HFFc6 (cell line): Measurements from ENCODE around the gene STOML1. TPM values are rescaled to one million over a fixed set of nuclear protein-coding genes. Genes with fewer than 3 reads are reported as not detected.
"Not testable (repeated sequence)": the region's sequence is repeated elsewhere in the genome, so short reads cannot be mapped to it uniquely, and the experiment has no call there.

Experiments
- DNase-seq: peaks from one replicate; pipeline ENCODE4 v3.0.0-alpha.2; 2018
- H3K27ac Mint-ChIP-seq: 2 replicates; pipeline ENCODE4 v1.8.0; 2020; ENCODE audit warnings: mild to moderate bottlenecking, mixed read lengths
- H3K27me3 Mint-ChIP-seq: 2 replicates; pipeline ENCODE4 v1.8.0; 2021; ENCODE audit warnings: mild to moderate bottlenecking, moderate library complexity, mixed read lengths; ENCODE audit not compliant: insufficient read depth
- H3K36me3 Mint-ChIP-seq: 2 replicates; pipeline ENCODE4 v1.8.0; 2021; ENCODE audit warnings: low read depth, mixed read lengths
- H3K4me1 Mint-ChIP-seq: 2 replicates; pipeline ENCODE4 v1.8.0; 2020; ENCODE audit warnings: low read depth, mixed read lengths
- H3K4me3 Mint-ChIP-seq: 2 replicates; pipeline ENCODE4 v1.8.0; 2020; ENCODE audit warnings: mild to moderate bottlenecking, moderate library complexity, mixed read lengths
- H3K9me3 Mint-ChIP-seq: 2 replicates; pipeline ENCODE4 v1.8.0; 2020; ENCODE audit warnings: mild to moderate bottlenecking, mixed read lengths
- CTCF ChIP-seq: fragments of 200-600 bp; sonication (generic); IDR thresholded peaks from 2 replicates; pipeline ENCODE4 v1.5.0; 2021; ENCODE audit warnings: antibody characterized with exemption, mild to moderate bottlenecking
- total RNA-seq, 6 experiments: library from RNA; stranded (reverse); fragmentation: NEBNext Ultra II Directional; extraction: Animal tissue kit (Norgen Biotek cat#: 25700); gene quantifications; 2 replicates in 1 of 6; 3 replicates in 5 of 6; pipeline ENCODE4 v1.2.3, GENCODE V29; 2021

STOML1 gene
- total RNA-seq, 6 experiments from 2014 or later = 21.4 to 30.6 (median 24.7) TPM

DNA sequence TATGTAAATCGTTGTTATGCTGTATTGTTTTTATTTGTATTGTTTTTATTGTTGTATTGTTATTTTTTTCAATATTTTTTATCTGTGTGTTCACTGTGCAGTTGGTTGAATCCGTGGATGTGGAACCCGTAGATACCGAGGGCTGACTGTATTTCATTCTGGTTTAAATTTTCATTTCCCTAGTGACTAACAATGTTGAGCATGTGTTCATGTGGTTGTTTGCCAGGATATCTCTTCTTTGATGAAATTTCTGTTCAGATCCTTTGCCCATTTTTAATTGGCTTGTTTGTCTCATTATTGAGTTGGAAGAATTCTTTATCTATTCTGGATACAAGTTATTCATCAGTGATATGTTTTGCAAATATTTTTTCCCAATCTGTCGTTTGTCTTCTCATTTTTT, 29.7 kb downstream of the STOML1 start:
- Mint-ChIP-seq H3K4me3 (no peak overlapping the region), H3K36me3 (no peaks in the 10 kb centered on the region), H3K27me3 (peaks cover 1% of the 10 kb centered on the region; the same call in 1 of the 2 replicates), H3K9me3 (no peaks in the 10 kb centered on the region), H3K27ac (0 out of 2 replicates have a peak overlapping the region, but pooled peaks have one; percentile 18), H3K4me1 (peaks cover 57% of the 10 kb centered on the region)
- no peak for DNase-seq
- no peak for TF ChIP-seq CTCF

DNA sequence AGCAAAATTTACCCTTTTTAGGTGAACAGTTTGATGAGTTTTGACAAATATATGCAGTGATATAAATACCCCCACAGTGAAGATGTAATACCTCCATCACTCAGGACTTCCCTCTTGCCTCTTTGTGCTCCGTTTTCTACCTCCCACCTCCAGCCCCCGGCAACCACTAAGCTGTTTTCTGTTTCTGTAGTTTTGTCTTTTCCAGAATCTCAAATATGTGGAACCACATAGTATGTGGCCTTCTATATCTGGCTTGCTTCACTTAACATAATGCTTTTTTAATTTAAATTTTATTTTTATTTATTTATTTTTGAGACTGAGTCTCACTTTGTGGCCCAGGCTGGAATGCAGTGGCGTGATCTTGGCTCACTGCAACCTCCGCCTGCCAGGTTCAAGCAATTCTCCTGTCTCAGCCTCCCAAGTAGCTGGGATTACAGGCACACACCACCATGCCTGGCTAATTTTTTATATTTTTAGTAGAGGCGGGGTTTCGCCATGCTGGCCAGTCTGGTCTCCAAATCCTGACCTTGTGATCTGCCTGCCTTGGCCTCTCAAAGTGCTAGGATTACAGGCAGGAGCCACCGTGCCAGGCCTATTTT, 31.5 kb downstream of the STOML1 start:
- H3K36me3 Mint-ChIP-seq, H3K4me3 Mint-ChIP-seq, H3K27ac Mint-ChIP-seq, H3K9me3 Mint-ChIP-seq, H3K27me3 Mint-ChIP-seq, DNase-seq: not testable (repeated sequence)
- H3K4me1 Mint-ChIP-seq = peaks cover 63% of the 10 kb centered on the region

DNA sequence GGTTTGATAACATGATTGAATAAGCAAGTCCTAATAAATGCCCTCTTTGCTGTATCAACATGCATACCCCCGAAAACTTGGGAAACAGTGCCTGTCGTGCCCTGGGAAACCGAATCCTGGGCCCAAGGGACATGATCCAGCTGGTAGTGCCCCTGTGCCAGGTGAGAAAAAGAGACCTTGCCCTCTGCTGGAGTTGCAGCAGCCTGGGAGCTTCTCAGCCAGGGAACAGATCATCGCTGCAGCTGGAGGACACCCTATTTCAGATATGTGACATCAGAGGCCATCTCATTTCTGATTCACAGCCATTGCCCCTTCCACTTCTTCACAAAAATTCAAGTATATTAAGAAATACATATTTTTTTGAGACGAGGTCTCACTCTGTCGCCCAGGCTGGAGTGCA, 32.3 kb downstream of the STOML1 start:
- Mint-ChIP-seq H3K27ac (no peak overlapping the region; the same call in 1 of the 2 replicates), H3K9me3 (no peaks in the 10 kb centered on the region), H3K27me3 (peaks cover 7% of the 10 kb centered on the region), H3K36me3 (no peaks in the 10 kb centered on the region), H3K4me1 (peaks cover 58% of the 10 kb centered on the region), H3K4me3 (no peak overlapping the region)
- no peak for DNase-seq
- no peak for TF ChIP-seq CTCF

- no peak for TF ChIP-seq CTCF
- no peaks in the 10 kb centered on the region for H3K9me3 Mint-ChIP-seq
- no peak overlapping the region for H3K4me3 Mint-ChIP-seq
- 0 out of 2 replicates have a peak, but pooled peaks cover under 1% of the 10 kb centered on the region for H3K36me3 Mint-ChIP-seq
- DNase-seq = no peak
- H3K27me3 Mint-ChIP-seq = peaks cover 12% of the 10 kb centered on the region
- peaks cover 57% of the 10 kb centered on the region for H3K4me1 Mint-ChIP-seq
- peak overlapping the region; percentile 29 for H3K27ac Mint-ChIP-seq
These were observed 33.0 kb downstream of the STOML1 start for GRCh38 chr15:73959012-73959581.

DNA sequence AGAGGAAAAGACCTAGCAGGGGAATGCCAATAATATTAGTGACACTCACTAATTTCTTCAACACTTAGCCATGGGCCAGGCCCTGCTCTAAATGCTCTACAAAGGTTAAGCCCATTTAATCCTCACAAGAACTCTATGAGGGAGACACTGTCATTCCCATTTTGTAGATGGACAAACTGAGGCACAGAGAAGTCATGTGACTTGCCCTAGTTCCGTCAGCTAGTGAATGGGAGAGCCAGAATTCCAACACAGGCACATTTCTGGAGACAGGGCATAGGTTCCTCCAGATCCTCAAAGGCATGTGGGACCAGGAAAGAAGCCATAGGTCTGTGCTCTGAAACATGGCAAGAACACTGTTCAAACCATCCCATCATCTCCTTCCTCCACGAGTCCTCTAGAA, 34.3 kb downstream of the STOML1 start:
- TF ChIP-seq CTCF = no peak
- H3K4me1 Mint-ChIP-seq = peaks cover 59% of the 10 kb centered on the region
- H3K4me3 Mint-ChIP-seq = peak overlapping the region; percentile 26; the same call in 1 of the 2 replicates
- no peaks in the 10 kb centered on the region for H3K9me3 Mint-ChIP-seq
- DNase-seq = no peak
- H3K27ac Mint-ChIP-seq = peak overlapping the region; percentile 87
- peaks cover 12% of the 10 kb centered on the region for H3K27me3 Mint-ChIP-seq
- H3K36me3 Mint-ChIP-seq = peaks cover 7% of the 10 kb centered on the region; the same call in 1 of the 2 replicates

- Mint-ChIP-seq H3K27me3 (peaks cover 12% of the 10 kb centered on the region), H3K9me3 (no peaks in the 10 kb centered on the region), H3K4me1 (peaks cover 54% of the 10 kb centered on the region), H3K27ac (peak overlapping the region; percentile 87), H3K36me3 (peaks cover 7% of the 10 kb centered on the region; the same call in 1 of the 2 replicates), H3K4me3 (peak overlapping the region; percentile 70; the same call in 1 of the 2 replicates)
- no peak for TF ChIP-seq CTCF
- DNase-seq = no peak
These were observed 34.8 kb downstream of the STOML1 start for GRCh38 chr15:73957276-73957675.
